GM12873 (cell line): Measurements from ENCODE around the gene TMOD1.
A peak's percentile ranks its signal among the peaks of the same experiment; 100 is the strongest.

Source experiments
- CTCF ChIP-seq: IDR thresholded peaks from 2 replicates; pipeline ENCODE4 v1.5.1; 2012; ENCODE audit warnings: low read depth, mild to moderate bottlenecking, moderate library complexity, low read length, control low read depth; ENCODE audit not compliant: insufficient read depth; ENCODE audit errors: missing control alignments

TMOD1 gene

GRCh38 chr9:97577051-97577450, 75.6 kb downstream of the TMOD1 start:
- no peak for TF ChIP-seq CTCF

- no peak for TF ChIP-seq CTCF
These were observed 77.4 kb downstream of the TMOD1 start for GRCh38 chr9:97578846-97579245.

- no peak for TF ChIP-seq CTCF
These were observed 78.4 kb downstream of the TMOD1 start for GRCh38 chr9:97579914-97580313.

- peak; percentile 7 for TF ChIP-seq CTCF
These were observed 90.1 kb downstream of the TMOD1 start for GRCh38 chr9:97591535-97591934.

GRCh38 chr9:97592126-97592525, 90.7 kb downstream of the TMOD1 start:
- no peak for TF ChIP-seq CTCF

DNA sequence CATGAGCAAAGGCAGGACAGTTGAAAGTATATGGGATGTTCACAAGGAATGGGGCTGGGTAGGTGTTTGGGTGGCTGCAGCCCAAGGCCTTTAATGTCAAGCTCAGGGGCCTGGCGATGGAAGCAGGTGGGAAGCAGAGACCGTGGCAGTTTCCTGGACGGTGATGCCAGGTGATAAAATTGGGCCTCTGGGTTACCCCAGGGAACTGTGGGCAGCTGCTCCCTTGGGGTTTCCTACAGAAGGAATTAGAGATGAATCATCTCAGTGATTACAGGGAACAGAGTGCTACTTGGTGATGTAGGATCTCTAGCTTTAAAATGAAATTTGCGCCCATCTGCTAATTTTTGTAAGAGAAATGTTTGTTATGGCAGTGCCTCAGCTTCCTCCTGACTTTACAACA, 92.5 kb downstream of the TMOD1 start:
- no peak for TF ChIP-seq CTCF

- TF ChIP-seq CTCF = no peak
These were observed 93.0 kb downstream of the TMOD1 start for GRCh38 chr9:97594381-97594921.
